Effector CD4-positive, alpha-beta T cell (primary cell): ENCODE results near the gene TNFAIP8.

ENCODE experiments used
- DNase-seq: peaks from one replicate; pipeline ENCODE4 v3.0.0-alpha.2; 2020

Gene TNFAIP8

DNA sequence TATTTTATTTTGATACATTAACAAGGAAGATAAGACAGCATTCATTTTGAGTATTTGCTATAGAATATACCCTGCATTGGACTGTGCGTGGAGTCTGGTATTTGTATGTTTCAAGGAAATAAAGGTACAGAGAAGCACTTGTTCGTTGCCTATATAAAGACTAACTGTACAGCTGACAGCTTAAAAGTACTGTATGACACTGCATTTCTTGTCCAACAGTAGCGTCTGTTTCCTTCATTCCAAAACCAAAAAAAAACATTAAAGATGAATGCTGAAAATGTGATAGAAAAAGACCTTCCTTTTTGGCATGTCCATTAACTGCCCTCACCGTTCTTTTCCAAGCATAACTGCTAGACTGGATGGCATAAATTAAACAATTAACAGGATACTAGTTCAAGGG, 15.3 kb downstream of the TNFAIP8 start:
- DNase-seq: no peak

DNA sequence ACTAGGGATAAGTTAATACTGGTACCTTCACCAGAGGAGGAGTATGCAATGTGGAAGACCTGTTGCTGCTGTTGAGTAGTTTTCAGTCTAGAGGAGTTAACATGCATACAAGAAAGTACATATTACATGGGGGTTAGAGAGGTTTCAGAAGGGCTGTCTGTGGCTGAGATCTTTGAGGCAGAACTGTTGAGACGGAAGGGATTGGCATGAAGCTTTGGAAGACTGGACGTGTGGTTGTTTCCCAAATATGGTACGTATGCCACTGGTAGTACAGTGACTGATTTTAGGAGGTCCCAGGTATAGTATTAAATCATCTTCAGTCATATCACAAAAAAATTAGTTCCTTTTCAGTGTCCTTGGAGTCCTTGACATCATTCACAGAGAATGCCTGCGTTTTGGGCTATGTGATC, 17.6 kb downstream of the TNFAIP8 start:
- DNase-seq: no peak

DNA sequence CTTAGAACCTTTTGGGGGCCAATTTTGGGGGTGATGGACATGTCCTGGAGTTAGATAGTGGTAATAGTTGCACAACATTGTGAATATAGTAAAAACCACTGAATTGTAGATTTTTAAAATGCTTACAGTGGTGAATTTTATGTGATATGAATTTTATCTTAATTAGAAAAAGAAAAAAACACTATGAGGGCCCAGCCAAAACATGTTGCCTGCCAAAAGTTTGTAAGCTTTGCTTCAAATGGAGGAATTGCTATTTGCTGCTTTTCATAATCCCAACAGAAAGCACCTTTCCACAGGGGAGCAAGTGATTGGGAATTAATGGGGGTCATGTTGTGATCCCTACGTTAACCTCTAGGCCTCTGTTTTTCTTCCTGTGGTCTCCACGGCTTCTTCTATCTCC, 19.1 kb downstream of the TNFAIP8 start:
- DNase-seq: no peak

DNA sequence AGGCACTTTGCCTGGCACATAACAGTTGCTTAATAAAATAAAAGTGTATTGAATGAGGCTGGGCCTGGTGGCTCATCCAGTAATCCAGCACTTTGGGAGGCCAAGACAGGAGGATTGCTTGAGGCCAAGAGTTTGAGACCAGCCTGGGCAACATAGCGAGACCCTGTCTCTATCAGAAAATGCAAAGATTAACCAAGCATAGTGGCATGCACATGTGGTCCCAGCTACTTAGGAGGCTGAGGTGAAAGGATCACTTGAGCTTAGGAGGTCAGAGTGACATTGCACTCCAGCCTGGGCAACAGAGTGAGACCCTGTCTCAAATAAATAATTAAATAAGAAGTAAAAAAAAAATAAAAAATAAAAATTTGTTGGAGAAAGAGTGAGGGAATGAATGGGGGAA, 21.2 kb downstream of the TNFAIP8 start:
- DNase-seq: no peak

DNA sequence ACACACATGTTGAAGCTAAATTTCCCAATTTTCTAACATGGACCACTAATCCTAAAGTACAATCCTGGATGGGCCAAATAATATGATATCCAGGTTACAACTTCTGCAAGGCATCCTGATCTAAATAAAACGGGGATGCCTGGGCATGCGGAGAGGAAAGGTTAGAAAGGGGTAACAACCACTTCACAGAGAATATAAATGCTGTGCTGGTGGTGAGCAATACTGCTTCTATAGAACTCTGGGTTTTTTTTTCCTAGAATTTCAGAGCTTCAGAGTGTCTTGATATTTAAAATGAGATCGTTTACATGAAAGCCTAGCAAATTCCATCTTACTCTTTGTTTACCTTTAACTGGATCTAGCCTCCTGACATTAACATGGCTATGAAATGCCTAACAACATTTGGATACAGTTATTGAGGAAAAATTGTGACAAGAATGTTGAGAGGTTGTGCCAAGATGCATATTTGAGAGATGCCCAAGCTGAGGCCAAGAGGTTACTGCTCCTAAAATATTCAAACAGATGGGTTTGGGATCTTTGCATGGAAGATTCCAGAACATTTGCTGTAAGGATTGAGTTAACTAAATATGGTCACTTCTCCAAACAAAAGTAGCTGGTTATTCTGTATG, 22.4 kb downstream of the TNFAIP8 start:
- DNase-seq: no peak

DNA sequence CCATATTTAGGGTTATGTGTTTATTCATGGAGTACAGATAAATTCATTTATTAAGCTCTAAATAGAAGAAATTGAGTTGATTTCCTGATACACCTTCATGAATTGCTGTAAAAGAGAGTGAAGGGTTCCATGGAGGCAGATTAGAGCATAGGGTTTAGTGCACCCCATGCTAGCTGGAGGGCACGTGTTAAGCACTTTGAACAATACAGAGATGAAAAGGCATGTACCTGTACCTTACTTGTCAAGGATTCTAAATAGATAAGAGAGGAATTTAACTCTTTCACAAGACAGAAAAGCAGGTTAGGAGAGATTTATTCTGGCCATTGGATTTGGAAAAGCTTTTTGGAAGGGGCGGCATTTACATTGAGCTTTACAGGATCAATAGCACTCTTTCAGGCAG, 23.3 kb downstream of the TNFAIP8 start:
- DNase-seq: no peak

DNA sequence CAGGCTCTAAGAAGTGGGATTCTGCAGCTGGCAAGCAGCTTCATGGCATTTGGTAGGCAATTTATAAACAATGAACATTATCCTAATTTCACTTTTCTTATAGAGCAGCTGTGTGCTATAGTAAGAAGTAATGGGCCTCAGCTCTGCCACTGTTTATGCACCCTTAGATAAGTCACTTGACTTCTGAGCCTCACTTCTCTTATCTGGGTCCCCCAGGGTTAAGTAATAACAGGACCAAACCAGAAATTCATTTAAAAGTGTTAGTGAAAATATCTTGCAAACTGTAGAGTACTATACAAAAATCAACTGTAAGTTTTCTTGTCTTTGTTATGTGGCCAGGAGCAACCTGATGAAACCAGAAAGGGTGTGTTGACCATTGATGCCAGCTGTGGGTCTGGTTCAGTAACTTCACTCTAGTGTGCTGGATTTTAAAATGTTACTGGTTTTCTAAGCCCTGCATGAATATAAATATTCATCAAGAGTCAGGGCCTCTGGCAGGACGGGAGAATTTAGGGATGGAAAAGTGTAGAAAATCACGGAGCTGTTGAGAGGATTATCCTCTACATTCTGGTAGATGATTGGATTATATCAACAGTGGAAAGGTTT, 24.2 kb downstream of the TNFAIP8 start:
- DNase-seq: no peak

DNA sequence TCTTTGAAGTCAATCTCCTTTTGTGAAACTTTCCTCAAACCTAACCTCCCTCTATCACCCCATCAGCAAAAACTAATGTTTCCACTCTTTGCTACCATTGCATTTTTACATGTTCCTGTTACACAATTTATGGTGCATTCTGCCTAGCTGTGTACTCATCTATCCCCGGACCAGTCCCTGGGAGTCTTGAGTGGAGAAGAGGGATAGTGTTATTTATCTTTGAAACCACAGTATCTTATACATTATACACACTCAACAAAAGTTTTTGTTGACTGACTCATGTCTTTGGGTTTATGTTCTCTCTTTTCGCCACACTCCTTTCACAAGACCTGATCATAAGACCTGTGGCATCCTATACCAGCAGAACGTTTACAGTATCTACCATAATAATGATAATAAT, 26.4 kb downstream of the TNFAIP8 start:
- no peak for DNase-seq

DNA sequence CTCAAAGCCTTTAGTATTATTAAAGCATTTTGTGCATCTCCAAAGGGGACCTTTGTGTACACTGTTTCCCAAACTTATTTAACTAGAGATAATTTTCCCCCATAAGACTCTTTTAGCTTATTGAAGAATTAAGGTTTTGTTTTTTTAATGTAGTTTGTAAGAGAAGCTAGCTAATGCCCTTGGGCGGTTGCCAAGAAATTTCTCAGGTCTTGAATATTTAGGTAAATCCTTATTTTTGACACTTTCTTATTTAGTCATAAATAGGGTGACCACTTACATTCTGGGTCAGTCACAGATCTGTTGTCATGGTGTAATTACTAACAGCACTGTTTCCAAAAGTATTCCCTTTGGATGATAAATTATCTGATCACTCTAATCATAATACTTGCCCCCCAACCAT, 27.2 kb downstream of the TNFAIP8 start:
- DNase-seq: no peak

DNA sequence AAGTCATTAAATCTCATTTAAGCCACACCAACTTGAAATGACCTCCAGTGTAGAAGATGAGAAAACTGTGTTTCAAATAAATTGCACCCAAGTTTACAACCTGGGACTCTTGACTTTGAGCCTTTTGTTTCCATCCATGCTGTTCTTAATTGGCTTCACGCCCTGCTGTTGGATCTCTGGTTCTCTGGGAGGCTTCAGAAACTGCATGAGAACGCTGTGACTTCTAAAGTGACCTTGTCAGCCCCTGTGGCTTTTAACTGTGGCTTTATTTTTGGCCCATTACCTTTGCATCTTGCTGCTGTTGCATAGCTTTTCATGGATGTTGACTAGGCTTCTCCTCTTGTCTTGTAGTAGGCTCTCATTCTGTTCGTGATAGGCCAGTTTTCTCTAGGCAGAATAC, 29.3 kb downstream of the TNFAIP8 start:
- DNase-seq: no peak

DNA sequence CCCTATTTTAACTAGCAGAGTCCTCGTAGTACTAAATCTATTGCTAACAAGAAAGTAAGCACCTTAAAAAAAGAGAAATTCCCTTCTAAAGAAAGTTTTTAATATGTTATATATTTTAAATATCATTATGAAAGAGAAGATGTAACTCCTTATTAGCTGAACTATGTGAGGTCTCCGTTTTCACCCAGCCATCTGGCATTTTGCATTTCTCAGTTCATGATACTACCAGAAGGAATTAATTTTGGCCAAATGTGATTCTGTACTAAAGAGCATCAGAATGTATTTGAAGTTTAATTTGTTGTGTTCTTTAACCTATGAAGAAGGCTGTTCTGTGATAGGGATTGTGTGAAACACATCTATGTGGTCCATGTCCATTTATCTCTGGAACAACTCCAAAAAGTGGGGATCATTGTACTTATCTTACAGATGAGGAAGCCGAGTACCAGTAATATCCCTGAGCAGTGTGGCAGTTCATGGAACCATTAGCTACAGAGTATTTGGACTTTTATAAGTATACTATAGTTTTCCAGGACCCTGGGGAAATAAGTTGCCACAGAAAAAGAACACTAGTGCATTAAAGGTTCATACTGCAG, 29.8 kb downstream of the TNFAIP8 start:
- no peak for DNase-seq

DNA sequence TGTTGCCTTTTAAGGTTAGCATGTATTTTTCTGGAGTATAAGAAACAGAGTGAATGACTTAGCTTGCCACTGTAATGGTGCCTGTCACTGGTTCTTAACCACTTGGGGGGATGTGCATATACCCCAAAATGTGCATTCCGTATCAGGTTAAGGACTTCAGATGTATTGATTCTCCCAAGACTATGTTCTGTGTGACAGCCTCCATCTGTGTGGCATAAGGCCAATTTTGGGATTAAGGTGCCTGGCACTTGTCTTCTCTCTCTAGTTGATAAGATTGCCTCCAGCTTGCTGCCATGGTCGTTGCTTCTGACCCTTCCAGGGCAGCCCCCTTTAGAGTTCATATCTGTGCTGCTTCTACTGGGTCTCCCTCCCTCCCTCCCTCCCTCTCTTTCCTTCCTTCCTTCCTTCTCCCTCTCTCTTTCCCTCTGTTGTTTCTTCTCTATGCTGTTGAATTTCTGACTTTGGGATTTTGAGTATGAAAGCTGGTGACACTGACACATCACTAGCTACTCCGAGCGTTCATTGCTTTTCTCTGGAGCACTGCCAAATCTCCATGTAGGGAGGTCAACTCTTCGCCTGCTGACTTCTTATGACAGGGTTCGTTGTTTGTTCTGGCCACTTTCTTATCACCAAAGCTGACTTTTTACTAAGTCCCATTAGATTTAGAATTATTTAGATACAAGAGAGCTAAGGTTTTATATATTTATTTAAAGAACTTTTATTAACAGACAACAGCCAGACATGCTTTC, 31.0 kb downstream of the TNFAIP8 start:
- no peak for DNase-seq

DNA sequence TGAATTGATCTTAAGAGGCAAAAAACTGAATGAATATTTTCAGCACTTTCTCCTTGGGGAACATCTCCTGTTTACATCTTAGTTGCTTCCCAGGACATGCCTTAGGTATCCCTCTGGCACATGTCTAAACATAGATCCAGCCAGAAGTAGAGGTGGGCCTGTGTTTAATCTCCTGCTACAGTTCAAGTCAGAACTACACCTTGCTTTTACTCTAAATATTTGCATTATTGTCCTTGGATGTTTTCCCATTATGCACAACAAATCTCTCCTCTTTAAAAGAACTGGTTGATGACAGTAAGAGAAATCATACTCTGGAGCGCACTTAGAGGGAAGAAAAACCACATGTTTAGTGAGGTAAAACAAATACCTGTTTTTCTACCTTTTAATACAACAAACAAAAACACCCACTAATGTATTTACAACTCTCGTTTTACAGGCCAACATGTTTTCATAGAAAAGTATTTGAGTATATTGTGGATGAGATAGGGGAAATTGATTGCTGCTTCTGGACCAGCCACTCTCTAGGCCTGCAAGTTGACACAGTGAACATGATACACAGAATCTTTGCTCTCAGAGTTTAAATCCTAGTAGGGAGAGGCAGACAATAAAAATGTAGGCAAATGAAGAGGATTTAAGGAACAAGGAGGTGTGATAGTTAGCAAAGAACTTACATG, 32.3 kb downstream of the TNFAIP8 start:
- DNase-seq: no peak

DNA sequence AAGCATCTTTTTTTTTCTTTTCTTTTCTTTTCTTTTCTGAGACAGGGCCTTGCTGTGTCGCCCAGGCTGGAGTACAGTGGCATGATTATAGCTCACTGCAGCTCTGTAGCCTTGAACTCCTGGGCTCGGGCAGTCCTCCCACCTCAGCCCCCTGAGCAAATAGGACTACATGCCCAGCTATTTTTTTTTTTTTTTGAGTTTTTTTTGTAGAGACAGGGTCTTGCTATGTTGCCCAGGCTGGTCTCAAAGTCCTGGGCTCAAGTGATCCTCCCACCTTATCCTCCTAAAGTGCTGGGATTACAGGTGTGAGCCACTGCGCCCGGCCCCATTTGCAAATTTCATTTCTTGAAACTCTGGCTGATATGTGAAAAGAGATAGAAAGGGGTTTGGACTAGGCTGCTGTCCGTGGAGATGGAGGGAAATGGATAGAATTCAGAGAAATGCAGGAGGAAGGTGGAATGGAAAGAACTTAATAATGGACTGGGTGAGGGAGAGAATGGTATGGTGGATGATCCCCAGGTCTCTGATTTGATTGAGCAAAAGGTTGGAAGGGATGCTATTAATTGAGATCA, 32.9 kb downstream of the TNFAIP8 start:
- DNase-seq: no peak

DNA sequence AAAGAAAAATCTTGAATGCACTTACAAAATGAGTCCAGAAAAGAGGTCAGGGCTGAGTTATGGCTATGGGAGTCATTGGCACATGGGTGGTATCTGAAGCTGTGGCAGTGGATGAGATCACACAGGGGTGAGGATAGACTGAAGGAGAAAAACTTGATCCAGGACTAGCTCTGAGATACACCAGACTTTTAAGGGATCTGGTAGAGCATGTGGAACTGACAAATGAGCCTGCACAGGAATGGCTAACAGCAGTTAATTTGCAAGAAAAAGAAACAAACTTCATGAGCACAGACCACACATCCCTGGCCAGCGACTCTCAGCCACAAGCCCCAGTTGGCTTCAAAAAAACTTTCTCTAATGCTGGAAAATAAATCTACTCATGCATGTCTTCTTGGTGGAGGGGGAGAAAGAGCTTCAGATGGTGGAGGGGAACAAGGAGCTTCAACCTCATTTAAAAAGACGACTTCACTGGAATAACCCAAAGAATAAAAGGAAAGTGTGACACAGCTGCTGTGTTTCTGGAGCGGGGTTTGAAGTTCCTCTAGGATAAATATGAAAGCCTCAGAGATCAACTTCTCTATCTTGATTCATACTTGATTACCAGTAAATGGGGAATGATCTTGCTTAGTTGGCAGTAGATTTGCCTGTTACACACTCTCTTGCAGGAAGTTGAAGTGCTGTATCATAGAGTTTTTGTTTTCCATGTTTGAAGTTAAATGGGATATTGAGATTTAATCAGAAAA, 33.6 kb downstream of the TNFAIP8 start:
- DNase-seq: no peak

DNA sequence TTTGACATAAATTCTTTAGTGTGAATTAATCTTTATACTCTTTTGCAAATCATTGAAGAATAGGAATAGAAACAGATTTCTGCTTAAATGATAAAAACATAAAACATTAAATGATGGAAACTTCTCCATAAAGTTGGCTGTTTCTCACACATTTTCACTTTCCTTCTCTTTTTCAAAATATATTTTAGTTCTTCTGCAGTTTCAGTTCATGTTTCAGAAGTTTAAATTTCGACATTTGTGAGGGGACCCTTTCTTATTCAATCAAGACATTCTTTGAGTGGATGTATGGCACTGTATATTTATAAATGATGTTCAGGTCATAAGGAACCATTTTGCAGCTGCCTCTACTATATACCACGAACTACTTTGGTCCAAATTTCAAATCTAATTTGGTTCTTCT, 34.6 kb downstream of the TNFAIP8 start:
- no peak for DNase-seq

DNA sequence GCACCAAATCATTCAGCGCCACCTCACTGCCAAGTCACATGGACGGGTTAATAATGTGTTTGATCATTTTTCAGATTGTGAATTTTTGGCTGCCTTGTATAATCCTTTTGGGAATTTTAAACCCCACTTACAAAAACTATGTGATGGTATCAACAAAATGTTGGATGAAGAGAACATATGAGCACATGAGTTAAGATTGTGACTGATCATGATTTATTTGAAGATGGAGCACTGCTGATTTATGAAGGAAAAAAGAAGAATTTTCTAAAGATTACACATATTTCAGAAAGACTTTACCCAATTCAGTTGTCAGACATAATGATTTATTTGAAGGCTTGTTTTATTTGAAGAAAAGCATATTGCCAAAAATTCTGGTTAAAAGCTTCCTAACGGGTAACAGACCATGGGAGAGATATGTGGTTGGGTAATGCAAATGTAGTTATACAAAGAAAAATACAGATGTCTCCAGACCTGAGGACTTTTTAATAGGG, 37.4 kb downstream of the TNFAIP8 start:
- DNase-seq: no peak

DNA sequence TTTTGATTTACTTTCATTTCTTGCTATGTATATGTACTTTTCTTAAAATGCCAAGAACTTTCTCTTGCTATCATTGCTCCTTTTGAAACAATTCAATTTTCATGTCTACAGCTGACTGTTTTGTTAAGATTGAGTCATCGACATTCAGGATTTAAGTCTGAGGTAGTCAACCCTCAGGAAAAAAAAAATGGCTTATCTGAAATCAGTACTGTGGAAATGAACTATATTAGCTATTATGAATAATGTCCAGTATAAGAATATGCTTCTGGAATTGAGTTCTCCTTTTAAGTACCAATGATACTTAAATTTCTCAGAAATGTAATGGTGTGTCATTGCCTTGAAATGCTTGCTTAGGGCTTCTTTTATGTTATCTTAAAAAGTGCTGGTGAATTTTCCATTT, 37.9 kb downstream of the TNFAIP8 start:
- no peak for DNase-seq

DNA sequence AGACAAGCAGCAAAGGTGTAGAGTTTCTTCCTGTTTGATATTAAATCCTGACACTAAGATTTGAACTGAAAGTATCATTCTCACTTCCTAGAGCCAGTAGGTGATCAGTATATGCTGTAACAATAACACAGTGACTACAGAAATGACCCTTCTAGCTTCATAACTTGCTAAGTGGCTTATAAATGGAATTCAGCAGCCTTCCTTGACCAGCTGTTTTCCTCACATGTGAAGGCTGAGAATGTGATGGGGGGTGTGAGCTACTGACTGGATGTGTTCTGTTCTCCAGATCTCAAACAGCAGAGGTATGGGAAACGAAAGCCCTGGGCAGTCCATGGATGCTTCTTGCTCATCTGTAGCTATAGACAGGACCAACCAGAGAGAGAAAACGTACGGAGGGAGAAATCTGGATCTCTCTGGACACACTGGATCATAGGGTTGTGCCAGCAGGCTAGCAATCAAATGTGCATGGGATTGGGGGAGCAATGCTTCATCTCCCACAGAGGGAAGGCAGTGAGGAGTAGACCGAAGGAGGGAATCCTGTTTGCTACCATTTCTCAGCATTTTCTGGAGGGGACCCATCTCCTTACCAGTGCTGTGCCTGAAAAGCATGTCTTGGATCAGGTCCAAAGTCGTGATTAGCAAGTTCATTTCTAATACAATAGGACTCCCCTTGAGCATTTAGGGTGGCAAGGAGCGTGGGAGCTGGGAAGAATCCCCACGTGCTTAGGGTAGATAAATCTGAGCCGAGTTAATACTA, 39.4 kb downstream of the TNFAIP8 start:
- DNase-seq: no peak

DNA sequence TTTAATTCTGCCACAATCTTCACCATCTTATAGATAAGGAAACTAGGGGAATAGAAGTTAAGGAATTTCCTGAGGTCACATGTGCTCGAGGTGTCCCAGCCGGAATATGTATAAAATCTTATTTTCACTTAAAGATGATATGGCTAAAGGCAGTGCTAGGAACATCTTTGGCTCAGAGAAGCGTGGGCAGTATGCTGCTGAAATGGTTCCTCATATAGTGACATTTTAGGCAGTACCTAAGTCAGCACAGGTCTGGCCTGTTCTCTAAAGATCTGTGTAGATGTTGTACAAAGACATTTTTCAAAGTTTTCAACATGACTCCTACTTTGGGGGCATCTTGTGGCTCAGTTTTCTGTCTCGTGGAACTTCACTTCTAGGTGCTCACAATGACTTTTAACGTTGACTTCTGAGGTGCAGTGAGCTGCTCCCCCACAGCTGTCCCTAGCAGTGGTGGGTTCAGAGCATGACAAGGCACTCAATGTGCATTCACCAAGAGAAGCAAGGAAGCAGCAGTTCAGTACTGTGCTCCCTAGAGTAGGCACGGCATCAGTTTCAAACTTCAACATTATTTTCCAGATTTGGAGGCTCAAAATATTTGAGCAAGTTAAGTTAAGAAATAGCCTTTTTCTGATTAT, 40.3 kb downstream of the TNFAIP8 start:
- no peak for DNase-seq
